G401 (cell line): ENCODE data around the gene CDK12. TPM values are rescaled to one million over a fixed set of nuclear protein-coding genes. Genes with fewer than 3 reads are reported as not detected.
A peak's percentile ranks its signal among the peaks of the same experiment; 100 is the strongest.
"Not testable (repeated sequence)": the region's sequence is repeated elsewhere in the genome, so short reads cannot be mapped to it uniquely, and the experiment has no call there.

Experiments used
- DNase-seq: peaks from one replicate; pipeline ENCODE4 v3.0.0-alpha.2; 2015; ENCODE audit warnings: low spot score
- in situ Hi-C: cut with HindIII; loops from 2 replicates; pipeline ENCODE4 v1.10.0; 2016; ENCODE audit warnings: low sequenced_read_pairs, mixed read lengths
- total RNA-seq: library from RNA; depleted of rRNA; stranded (reverse); fragments of >200 nt; shearing (Covaris generic); gene quantifications from 2 replicates; pipeline ENCODE4 v1.2.3, GENCODE V29; 2014

CDK12 gene
- total RNA-seq, 1 experiment from 2014 or later, result 28.5 TPM

- DNase-seq, in situ Hi-C loops: not testable (repeated sequence)
These were observed 26.2 kb downstream of the CDK12 start for GRCh38 chr17:39487490-39487889.

- in situ Hi-C loops, result no loop called here
- DNase-seq, result no peak
These were observed 26.7 kb downstream of the CDK12 start for GRCh38 chr17:39487946-39488345.

GRCh38 chr17:39496921-39497320 lies 35.6 kb downstream of the CDK12 start:
- in situ Hi-C loops, DNase-seq: not testable (repeated sequence)

- in situ Hi-C loops, result no loop called here
- DNase-seq, result no peak
These were observed 46.2 kb downstream of the CDK12 start for GRCh38 chr17:39507511-39507910.

- in situ Hi-C loops, result no loop called here
- DNase-seq, result no peak
These were observed 47.7 kb downstream of the CDK12 start for GRCh38 chr17:39508987-39509386.

- in situ Hi-C loops, result no loop called here
- no peak for DNase-seq
These were observed 52.0 kb downstream of the CDK12 start for GRCh38 chr17:39513309-39513708.

GRCh38 chr17:39513915-39514314 lies 52.6 kb downstream of the CDK12 start:
- in situ Hi-C loops, result no loop called here
- no peak for DNase-seq

GRCh38 chr17:39517224-39517623 lies 55.9 kb downstream of the CDK12 start:
- in situ Hi-C loops, result no loop called here
- no peak for DNase-seq

- in situ Hi-C loops, result no loop called here
- DNase-seq, result no peak
These were observed 64.7 kb downstream of the CDK12 start for GRCh38 chr17:39525801-39526506.

- DNase-seq, result peak; percentile 40
- in situ Hi-C loops, result no loop called here
These were observed 66.0 kb downstream of the CDK12 start for GRCh38 chr17:39527220-39527813.

GRCh38 chr17:39529455-39529854 lies 68.2 kb downstream of the CDK12 start:
- in situ Hi-C loops, result no loop called here
- DNase-seq, result no peak

GRCh38 chr17:39530513-39530912 lies 69.2 kb downstream of the CDK12 start:
- no peak for DNase-seq
- in situ Hi-C loops, result no loop called here

GRCh38 chr17:39531252-39531651 lies 70.0 kb downstream of the CDK12 start:
- DNase-seq, result no peak
- in situ Hi-C loops, result no loop called here

- in situ Hi-C loops, result no loop called here
- no peak for DNase-seq
These were observed 72.6 kb downstream of the CDK12 start for GRCh38 chr17:39533891-39534290.

GRCh38 chr17:39534768-39535405 lies 73.6 kb downstream of the CDK12 start:
- DNase-seq, result no peak
- in situ Hi-C loops, result loop anchor here (5.0 kb wide), 1 partner anchor 42 kb away; no protein-coding TSS in a partner anchor

GRCh38 chr17:39536468-39536867 lies 75.2 kb downstream of the CDK12 start:
- DNase-seq, result no peak
- in situ Hi-C loops, result loop anchor here (5.0 kb wide), 1 partner anchor 41 kb away; no protein-coding TSS in a partner anchor

GRCh38 chr17:39537364-39537763 lies 76.1 kb downstream of the CDK12 start:
- in situ Hi-C loops, result loop anchor here (5.0 kb wide), 1 partner anchor 40 kb away; no protein-coding TSS in a partner anchor
- not testable (repeated sequence) for DNase-seq

- no peak for DNase-seq
These were observed 77.6 kb downstream of the CDK12 start for GRCh38 chr17:39538866-39539265.

GRCh38 chr17:39540611-39541010 lies 79.3 kb downstream of the CDK12 start:
- in situ Hi-C loops, result no loop called here
- DNase-seq, result no peak

More at GRCh38 chr17:39538866-39539265, 77.6 kb downstream of the CDK12 start:
- in situ Hi-C loops, result loop anchor here (5.0 kb wide), 1 partner anchor 38 kb away; no protein-coding TSS in a partner anchor

- in situ Hi-C loops, result no loop called here
- no peak for DNase-seq
These were observed 80.4 kb downstream of the CDK12 start for GRCh38 chr17:39541652-39542051.
